Stimulated activated CD4-positive, alpha-beta T cell treated with anti-CD3 and anti-CD28 coated beads, Interleukin-2, amount 100 ng/mL, for 24 hours (primary cell): Measurements from ENCODE around the gene UMPS.
"Not testable (repeated sequence)": the region's sequence is repeated elsewhere in the genome, so short reads cannot be mapped to it uniquely, and the experiment has no call there.

Experiments
- DNase-seq, 2 donors: peaks; one replicate each; pipeline ENCODE4 v3.0.0-alpha.2; 2020

Gene UMPS

GRCh38 chr3:124707656-124708062 is 22.6 kb upstream of the UMPS start:
- DNase-seq: no peak

GRCh38 chr3:124714223-124714853 is 15.9 kb upstream of the UMPS start:
- DNase-seq: no peak

GRCh38 chr3:124722589-124722988 is 7.7 kb upstream of the UMPS start:
- no peak for DNase-seq

GRCh38 chr3:124730941-124731297 is 667 bp downstream of the UMPS start:
- DNase-seq: peak in 1 of 2 donors; percentile 34

GRCh38 chr3:124731760-124732159 is 1.5 kb downstream of the UMPS start:
- no peak for DNase-seq

GRCh38 chr3:124741027-124741426 is 10.8 kb downstream of the UMPS start:
- no peak for DNase-seq

- no peak for DNase-seq
These were observed 15.5 kb downstream of the UMPS start for GRCh38 chr3:124745756-124746155.

GRCh38 chr3:124747111-124747981 is 17.1 kb downstream of the UMPS start:
- no peak for DNase-seq

GRCh38 chr3:124748560-124749198 is 18.4 kb downstream of the UMPS start:
- DNase-seq: no peak

GRCh38 chr3:124749877-124750276 is 19.6 kb downstream of the UMPS start:
- not testable (repeated sequence) for DNase-seq

- no peak for DNase-seq
These were observed 21.2 kb downstream of the UMPS start for GRCh38 chr3:124751501-124751900.

GRCh38 chr3:124752051-124752450 is 21.8 kb downstream of the UMPS start:
- no peak for DNase-seq

- DNase-seq: not testable (repeated sequence)
These were observed 27.7 kb downstream of the UMPS start for GRCh38 chr3:124757926-124758325.

- no peak for DNase-seq
These were observed 28.8 kb downstream of the UMPS start for GRCh38 chr3:124758851-124759635.

GRCh38 chr3:124759666-124760401 is 29.6 kb downstream of the UMPS start:
- no peak for DNase-seq

GRCh38 chr3:124760601-124761000 is 30.3 kb downstream of the UMPS start:
- DNase-seq: no peak

- DNase-seq: peak; percentile 85 to 86
These were observed 31.1 kb downstream of the UMPS start for GRCh38 chr3:124761250-124761796.

GRCh38 chr3:124761935-124762660 is 31.8 kb downstream of the UMPS start:
- no peak for DNase-seq

GRCh38 chr3:124762661-124763011 is 32.4 kb downstream of the UMPS start:
- DNase-seq: no peak

- DNase-seq: no peak
These were observed 33.0 kb downstream of the UMPS start for GRCh38 chr3:124763206-124763605.

- no peak for DNase-seq
These were observed 33.5 kb downstream of the UMPS start for GRCh38 chr3:124763644-124764358.
